ENCODE data around the gene ARHGEF28. TPM values are rescaled to one million over a fixed set of nuclear protein-coding genes. Genes with fewer than 3 reads are reported as not detected.

The ARHGEF28 gene
- total RNA-seq, 1 donor from 2014 or later, result 0.11 TPM

DNA sequence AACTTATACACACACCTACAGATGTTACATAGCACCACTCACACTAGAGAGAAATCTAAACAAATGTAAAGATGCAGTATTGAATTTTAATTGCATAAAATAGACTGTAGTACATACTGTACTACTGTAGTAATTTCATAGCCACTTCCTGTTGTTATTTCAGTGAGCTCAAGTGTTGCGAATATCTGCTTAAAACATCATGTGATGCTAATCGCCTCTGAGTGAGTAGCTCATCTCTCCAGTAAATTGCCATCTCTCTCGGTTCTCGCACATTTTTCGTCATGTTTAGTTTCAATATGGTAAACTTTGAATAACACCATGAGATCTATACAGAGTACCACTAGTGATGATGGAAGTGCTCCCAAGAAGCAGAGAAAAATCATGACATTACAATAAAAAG, 22.0 kb upstream of the ARHGEF28 start:
- Histone ChIP-seq H3K36me3 (no peaks in the 10 kb centered on the region), H3K4me2 (no peak overlapping the region), H3K9me3 (ENCODE audit: low read depth) (no peaks in the 10 kb centered on the region), H3K79me2 (ENCODE audit: low read depth) (no peaks in the 10 kb centered on the region), H3K9ac (no peak overlapping the region), H4K20me1 (ENCODE audit: low read depth) (no peaks in the 10 kb centered on the region), H3K27me3 (no peaks in the 10 kb centered on the region), H3K4me1 (no peaks in the 10 kb centered on the region), H3F3A (ENCODE audit: low read depth) (no peaks in the 10 kb centered on the region), H3K4me3 (no peak overlapping the region), H2AFZ (replicated peaks) (peak overlapping the region; percentile 34), H3K27ac (no peak overlapping the region)
- TF ChIP-seq EZH2phosphoT487 (IDR thresholded peaks at IDR 0.05) (no peak), CTCF (IDR thresholded peaks at IDR 0.05) (no peak), EZH2 (IDR thresholded peaks at IDR 0.05) (no peak)
- Mint-ChIP-seq H3K9me3 (no peaks in the 10 kb centered on the region), H3K36me3 (no peaks in the 10 kb centered on the region), H3K27ac (no peak overlapping the region), H3K4me1 (no peaks in the 10 kb centered on the region), H3K27me3 (ENCODE audit: insufficient read depth, low read depth) (peaks cover 2% of the 10 kb centered on the region), H3K4me3 (no peak overlapping the region)
- no peak for DNase-seq (ENCODE audit: low spot score)

- DNase-seq (ENCODE audit: low spot score), result no peak
- Histone ChIP-seq H3K27ac (no peak overlapping the region), H3K4me2 (no peak overlapping the region), H4K20me1 (ENCODE audit: low read depth) (no peaks in the 10 kb centered on the region), H3K9ac (no peak overlapping the region), H3K27me3 (no peaks in the 10 kb centered on the region), H3K4me1 (no peaks in the 10 kb centered on the region), H3K36me3 (no peaks in the 10 kb centered on the region), H3F3A (ENCODE audit: low read depth) (no peaks in the 10 kb centered on the region), H3K9me3 (ENCODE audit: low read depth) (no peaks in the 10 kb centered on the region), H3K79me2 (ENCODE audit: low read depth) (no peaks in the 10 kb centered on the region), H2AFZ (replicated peaks) (no peak overlapping the region), H3K4me3 (no peak overlapping the region)
- Mint-ChIP-seq H3K36me3 (no peaks in the 10 kb centered on the region), H3K27me3 (ENCODE audit: insufficient read depth, low read depth) (peaks cover 2% of the 10 kb centered on the region), H3K4me1 (no peaks in the 10 kb centered on the region), H3K4me3 (no peak overlapping the region), H3K27ac (no peak overlapping the region), H3K9me3 (no peaks in the 10 kb centered on the region)
- no peak for TF ChIP-seq EZH2phosphoT487 (IDR thresholded peaks at IDR 0.05)
- TF ChIP-seq EZH2 (IDR thresholded peaks at IDR 0.05), result no peak
- no peak for TF ChIP-seq CTCF (IDR thresholded peaks at IDR 0.05)
Observed at GRCh38 chr5:73605223-73606087, 20.5 kb upstream of the ARHGEF28 start.

GRCh38 chr5:73606206-73606753, 19.7 kb upstream of the ARHGEF28 start:
- no peaks in the 10 kb centered on the region for H3K4me1 Mint-ChIP-seq
- H3K36me3 ChIP-seq, result no peaks in the 10 kb centered on the region
- H3F3A ChIP-seq (ENCODE audit: low read depth), result no peaks in the 10 kb centered on the region
- H3K4me3 ChIP-seq, result no peak overlapping the region
- H3K27me3 ChIP-seq, result no peaks in the 10 kb centered on the region
- no peak overlapping the region for H3K4me3 Mint-ChIP-seq
- DNase-seq (ENCODE audit: low spot score), result no peak
- H3K36me3 Mint-ChIP-seq, result no peaks in the 10 kb centered on the region
- no peaks in the 10 kb centered on the region for H3K79me2 ChIP-seq (ENCODE audit: low read depth)
- H2AFZ ChIP-seq (replicated peaks), result no peak overlapping the region
- H3K9ac ChIP-seq, result no peak overlapping the region
- H3K27me3 Mint-ChIP-seq (ENCODE audit: insufficient read depth, low read depth), result peaks cover 2% of the 10 kb centered on the region
- TF ChIP-seq EZH2phosphoT487 (IDR thresholded peaks at IDR 0.05) (no peak), EZH2 (IDR thresholded peaks at IDR 0.05) (no peak), CTCF (IDR thresholded peaks at IDR 0.05) (no peak)
- no peak overlapping the region for H3K27ac Mint-ChIP-seq
- H4K20me1 ChIP-seq (ENCODE audit: low read depth), result no peaks in the 10 kb centered on the region
- no peaks in the 10 kb centered on the region for H3K9me3 Mint-ChIP-seq
- no peak overlapping the region for H3K4me2 ChIP-seq
- no peaks in the 10 kb centered on the region for H3K9me3 ChIP-seq (ENCODE audit: low read depth)
- H3K4me1 ChIP-seq, result no peaks in the 10 kb centered on the region
- no peak overlapping the region for H3K27ac ChIP-seq
